RWPE1 (cell line): ENCODE measurements around the gene OR6K2.

ENCODE experiments used
- CTCF ChIA-PET: fragments of 350-600 bp; sonication (Branson Sonifier 250); formaldehyde crosslinking; extraction: SDS; loops from one replicate; lab custom pipeline; 2021; lab: Yijun Ruan, JAX
- POLR2A ChIA-PET: fragments of 400-600 bp; formaldehyde crosslinking; extraction: SDS; loops from one replicate; lab custom pipeline; 2020; ENCODE audit warnings: antibody characterized with exemption; ENCODE audit not compliant: low non-redundant PET; lab: Yijun Ruan, JAX
- DNase-seq: peaks from one replicate; pipeline ENCODE4 v3.0.0; 2012; ENCODE audit warnings: low spot score
- H3K27ac ChIP-seq: fragments of 450-650 bp; 2 replicates; pipeline ENCODE4 v1.5.1; 2017
- TF ChIP-seq, protein P1 (sequence below): fragments of 450-650 bp; conservative IDR thresholded peaks from 2 replicates; pipeline ENCODE4 v1.5.1; 2017; ENCODE audit warnings: low read depth, mild to moderate bottlenecking

The OR6K2 gene

GRCh38 chr1:158700552-158700951 lies at the start of gene OR6K2:
Gene OR6K2 (minus strand): TSS chr1:158700652. CDS start chr1:158700652, 0 bp downstream.
- CTCF ChIA-PET: no interaction called here

GRCh38 chr1:158735848-158736247 lies 35.4 kb upstream of the OR6K2 start:
- H3K27ac ChIP-seq: no peak overlapping the region
- ChIA-PET CTCF (no interaction called here), POLR2A (no interaction called here)
- TF ChIP-seq, protein P1, sequence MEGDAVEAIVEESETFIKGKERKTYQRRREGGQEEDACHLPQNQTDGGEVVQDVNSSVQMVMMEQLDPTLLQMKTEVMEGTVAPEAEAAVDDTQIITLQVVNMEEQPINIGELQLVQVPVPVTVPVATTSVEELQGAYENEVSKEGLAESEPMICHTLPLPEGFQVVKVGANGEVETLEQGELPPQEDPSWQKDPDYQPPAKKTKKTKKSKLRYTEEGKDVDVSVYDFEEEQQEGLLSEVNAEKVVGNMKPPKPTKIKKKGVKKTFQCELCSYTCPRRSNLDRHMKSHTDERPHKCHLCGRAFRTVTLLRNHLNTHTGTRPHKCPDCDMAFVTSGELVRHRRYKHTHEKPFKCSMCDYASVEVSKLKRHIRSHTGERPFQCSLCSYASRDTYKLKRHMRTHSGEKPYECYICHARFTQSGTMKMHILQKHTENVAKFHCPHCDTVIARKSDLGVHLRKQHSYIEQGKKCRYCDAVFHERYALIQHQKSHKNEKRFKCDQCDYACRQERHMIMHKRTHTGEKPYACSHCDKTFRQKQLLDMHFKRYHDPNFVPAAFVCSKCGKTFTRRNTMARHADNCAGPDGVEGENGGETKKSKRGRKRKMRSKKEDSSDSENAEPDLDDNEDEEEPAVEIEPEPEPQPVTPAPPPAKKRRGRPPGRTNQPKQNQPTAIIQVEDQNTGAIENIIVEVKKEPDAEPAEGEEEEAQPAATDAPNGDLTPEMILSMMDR: no peak
- DNase-seq: no peak

More at GRCh38 chr1:158700552-158700951, at the start of gene OR6K2:
- POLR2A ChIA-PET: no interaction called here
- H3K27ac ChIP-seq: no peak within 1 kb of the TSS
- no peak for DNase-seq
- TF ChIP-seq, protein P1: no peak

- no peak overlapping the region for H3K27ac ChIP-seq
- DNase-seq: no peak
- ChIA-PET CTCF (no interaction called here), POLR2A (no interaction called here)
- TF ChIP-seq, protein P1: no peak
These were observed 32.1 kb upstream of the OR6K2 start for GRCh38 chr1:158732524-158732923.

DNA sequence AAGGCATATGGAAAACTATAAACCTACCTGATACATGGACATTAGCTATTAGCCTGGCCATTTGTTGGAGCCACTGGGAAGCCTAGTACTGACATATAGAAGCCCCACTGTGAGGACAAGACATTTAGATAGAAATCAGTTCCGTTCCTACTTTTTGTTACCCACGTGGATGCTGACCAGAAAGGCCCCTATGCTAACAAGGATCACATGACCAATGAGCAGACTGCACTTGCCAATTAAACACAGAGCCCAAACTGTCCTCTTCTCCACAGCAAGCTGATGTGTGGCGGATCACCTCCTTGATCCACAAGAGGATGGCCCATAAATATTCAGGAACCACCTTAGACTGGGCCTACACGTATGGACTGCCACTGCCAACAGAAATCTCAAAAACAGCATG lies 31.3 kb upstream of the OR6K2 start:
- DNase-seq: no peak
- TF ChIP-seq, protein P1: no peak
- POLR2A ChIA-PET: no interaction called here
- H3K27ac ChIP-seq: no peak overlapping the region
- CTCF ChIA-PET: no interaction called here

- ChIA-PET POLR2A (no interaction called here), CTCF (no interaction called here)
- no peak for DNase-seq
- no peak overlapping the region for H3K27ac ChIP-seq
- TF ChIP-seq, protein P1: no peak
These were observed 30.0 kb upstream of the OR6K2 start for GRCh38 chr1:158730453-158730852.

DNA sequence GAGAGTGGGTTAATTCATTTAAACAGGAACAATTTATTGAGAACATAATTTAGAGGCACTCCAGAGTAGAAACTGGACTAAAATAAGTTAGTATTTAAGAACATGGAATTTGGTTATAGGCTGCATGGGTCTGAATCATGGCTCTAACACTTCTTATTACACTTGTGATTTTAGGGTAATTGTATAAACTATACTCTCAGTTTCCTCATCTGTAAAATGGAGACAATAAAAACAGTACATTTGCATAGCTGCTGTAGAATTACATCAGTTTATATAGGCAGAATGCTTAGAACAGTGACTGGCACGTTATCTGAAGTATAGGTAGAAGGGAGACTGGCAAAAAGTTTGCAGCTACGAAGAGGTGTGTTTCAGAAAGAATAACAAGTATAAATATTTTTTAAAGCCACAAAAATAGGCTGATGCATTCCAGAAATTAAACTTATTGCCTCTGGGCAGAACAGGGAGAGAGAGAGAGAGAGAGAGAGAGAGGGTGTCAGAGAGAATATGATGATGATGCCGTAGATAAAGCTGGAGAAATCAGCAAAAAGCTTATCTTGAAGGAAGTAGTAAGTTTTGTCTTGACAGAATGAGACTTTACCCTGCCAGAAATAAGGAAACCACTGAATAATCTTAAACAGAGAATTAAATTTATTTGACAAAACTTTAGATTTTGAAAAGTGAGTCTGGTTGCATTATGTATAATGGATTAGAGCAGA lies 28.2 kb upstream of the OR6K2 start:
- no peak for DNase-seq
- ChIA-PET POLR2A (no interaction called here), CTCF (no interaction called here)
- no peak overlapping the region for H3K27ac ChIP-seq
- TF ChIP-seq, protein P1: no peak
